ENCODE measurements around the gene MEGF10. TPM values are rescaled to one million over a fixed set of nuclear protein-coding genes. Genes with fewer than 3 reads are reported as not detected.
A peak's percentile ranks its signal among the peaks of the same experiment; 100 is the strongest.
"Not testable (repeated sequence)": the region's sequence is repeated elsewhere in the genome, so short reads cannot be mapped to it uniquely, and the experiment has no call there.

Gene MEGF10
- total RNA-seq, 2 donors from 2014 or later = 0.56 TPM; not detected in 1

GRCh38 chr5:127290946-127291693, 524 bp downstream of the MEGF10 start:
- no peak for ATAC-seq (replicated peaks in 1 of 2)
- peak overlapping the region; percentile 50 to 71 for H3K4me3 Mint-ChIP-seq
- peaks cover 0 to 3% of the 10 kb centered on the region in 2 donors for H3K36me3 Mint-ChIP-seq (ENCODE audit: insufficient read depth in 2 of 2)
- peaks cover 70% of the 10 kb centered on the region for H3K27me3 Mint-ChIP-seq (ENCODE audit: low read depth)
- peaks cover 0 to 4% of the 10 kb centered on the region in 2 donors for H3K9me3 Mint-ChIP-seq
- DNase-seq = no peak
- H3K4me1 Mint-ChIP-seq (ENCODE audit: low read depth) = peaks cover 12% of the 10 kb centered on the region
- H3K27ac Mint-ChIP-seq = no peak overlapping the region

DNA sequence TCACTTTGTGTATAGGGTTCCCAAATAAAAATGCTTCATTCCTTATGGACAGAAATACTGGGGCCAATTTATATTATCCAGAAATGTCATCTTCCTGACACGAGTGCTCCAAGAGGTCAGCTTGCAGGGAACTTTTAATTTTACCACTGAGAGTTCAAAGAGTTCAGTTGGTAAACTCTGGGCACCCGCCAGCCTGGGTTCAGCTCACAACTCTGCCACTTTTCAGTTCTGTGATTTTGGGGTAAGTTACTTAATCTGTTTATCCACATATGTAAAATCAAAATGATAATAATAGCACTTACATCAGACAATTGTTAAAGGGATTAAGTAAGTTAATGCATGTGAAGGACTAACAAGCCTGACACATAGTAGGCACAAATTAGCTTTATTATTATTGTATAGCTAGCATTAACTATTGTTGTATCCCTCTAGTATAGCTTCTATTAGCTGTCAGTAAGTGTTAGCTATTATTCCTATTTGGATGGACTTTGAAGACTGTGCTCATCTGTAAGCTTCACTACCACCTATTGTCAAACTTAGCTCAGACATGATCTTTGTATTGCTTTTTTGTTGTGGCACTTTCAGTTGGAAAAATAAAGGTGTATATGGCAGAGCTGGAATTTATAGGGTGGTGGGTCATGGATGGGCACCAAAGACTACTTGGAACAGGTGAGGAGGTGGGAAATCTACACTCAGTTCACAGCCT, 1.6 kb downstream of the MEGF10 start:
- DNase-seq (no peak), ATAC-seq (replicated peaks in 1 of 2) (no peak)
- Mint-ChIP-seq H3K27me3 (ENCODE audit: low read depth) (peaks cover 71% of the 10 kb centered on the region), H3K27ac (no peak overlapping the region), H3K9me3 (peaks cover 0 to 4% of the 10 kb centered on the region in 2 donors), H3K4me1 (ENCODE audit: low read depth) (peaks cover 12% of the 10 kb centered on the region), H3K4me3 (no peak overlapping the region), H3K36me3 (ENCODE audit: insufficient read depth in 2 of 2) (peaks cover 0 to 3% of the 10 kb centered on the region in 2 donors)

- H3K27ac Mint-ChIP-seq = no peak overlapping the region
- DNase-seq (no peak), ATAC-seq (replicated peaks in 1 of 2) (no peak)
- H3K36me3 Mint-ChIP-seq (ENCODE audit: insufficient read depth in 2 of 2) = peaks cover 0 to 3% of the 10 kb centered on the region in 2 donors
- H3K4me1 Mint-ChIP-seq (ENCODE audit: low read depth) = peaks cover 12% of the 10 kb centered on the region
- peaks cover 0 to 2% of the 10 kb centered on the region in 2 donors for H3K9me3 Mint-ChIP-seq
- no peak overlapping the region for H3K4me3 Mint-ChIP-seq
- H3K27me3 Mint-ChIP-seq (ENCODE audit: low read depth) = peaks cover 69% of the 10 kb centered on the region
Measured at GRCh38 chr5:127293373-127293772, 2.8 kb downstream of the MEGF10 start.

DNA sequence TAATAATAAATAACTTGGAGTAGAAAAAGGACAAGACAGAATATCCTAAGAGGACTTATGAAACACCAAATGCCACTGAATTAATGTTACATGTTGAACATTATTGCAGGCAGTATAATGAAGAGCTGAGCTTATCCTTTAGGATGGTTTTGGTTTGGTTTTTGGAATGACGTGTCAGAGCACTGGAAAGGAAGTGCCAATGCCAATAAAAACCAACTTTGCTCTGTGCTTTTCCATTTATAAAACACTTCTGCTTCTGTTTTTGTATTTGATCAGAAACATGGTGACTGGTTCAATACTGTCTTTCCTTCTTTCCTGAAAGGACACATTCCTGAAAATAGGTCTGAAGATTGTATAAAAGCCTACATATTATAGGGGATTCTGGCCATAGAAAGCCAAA, 4.2 kb downstream of the MEGF10 start:
- Mint-ChIP-seq H3K27me3 (ENCODE audit: low read depth) (peaks cover 62% of the 10 kb centered on the region), H3K36me3 (ENCODE audit: insufficient read depth in 2 of 2) (no peaks in the 10 kb centered on the region), H3K4me3 (no peak overlapping the region), H3K9me3 (no peaks in the 10 kb centered on the region), H3K4me1 (ENCODE audit: low read depth) (peaks cover 12% of the 10 kb centered on the region), H3K27ac (no peak overlapping the region)
- DNase-seq (no peak), ATAC-seq (replicated peaks in 1 of 2) (no peak)

- ATAC-seq (replicated peaks in 1 of 2) = no peak
- Mint-ChIP-seq H3K36me3 (ENCODE audit: insufficient read depth in 2 of 2) (no peaks in the 10 kb centered on the region), H3K9me3 (no peaks in the 10 kb centered on the region), H3K4me3 (no peak overlapping the region), H3K27ac (no peak overlapping the region), H3K4me1 (ENCODE audit: low read depth) (peaks cover 9% of the 10 kb centered on the region), H3K27me3 (ENCODE audit: low read depth) (peaks cover 58% of the 10 kb centered on the region)
- DNase-seq = no peak
Measured at GRCh38 chr5:127295454-127295853, 4.9 kb downstream of the MEGF10 start.

DNA sequence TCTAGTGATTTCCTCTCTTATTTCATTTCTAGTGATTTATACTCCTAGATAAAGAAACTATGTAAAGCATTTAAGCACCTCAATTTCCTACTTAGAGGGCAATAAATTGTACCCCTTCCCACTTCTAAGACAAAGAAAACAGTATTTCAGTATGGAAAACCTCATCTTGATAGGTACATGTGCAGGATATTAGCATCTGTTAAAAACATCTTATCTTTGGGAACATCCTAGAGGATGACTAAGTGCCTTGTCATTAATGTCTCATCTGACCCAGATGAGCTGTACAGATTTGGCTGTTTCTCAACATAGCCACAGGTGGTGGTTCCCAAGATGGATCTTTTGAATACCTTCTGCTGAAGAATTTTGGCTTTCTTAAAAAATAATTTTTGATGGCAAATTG, 5.7 kb downstream of the MEGF10 start:
- ATAC-seq (replicated peaks in 1 of 2) (no peak), DNase-seq (no peak)
- Mint-ChIP-seq H3K36me3 (ENCODE audit: insufficient read depth in 2 of 2) (no peaks in the 10 kb centered on the region), H3K27me3 (ENCODE audit: low read depth) (peaks cover 58% of the 10 kb centered on the region), H3K9me3 (no peaks in the 10 kb centered on the region), H3K4me1 (ENCODE audit: low read depth) (peaks cover 1% of the 10 kb centered on the region), H3K4me3 (no peak overlapping the region), H3K27ac (no peak overlapping the region)

GRCh38 chr5:127296894-127297293, 6.3 kb downstream of the MEGF10 start:
- not testable (repeated sequence) for DNase-seq; H3K4me1 Mint-ChIP-seq (ENCODE audit: low read depth); H3K9me3 Mint-ChIP-seq; H3K27ac Mint-ChIP-seq; H3K36me3 Mint-ChIP-seq (ENCODE audit: insufficient read depth in 2 of 2); ATAC-seq (replicated peaks in 1 of 2); H3K4me3 Mint-ChIP-seq
- H3K27me3 Mint-ChIP-seq (ENCODE audit: low read depth) = peaks cover 53% of the 10 kb centered on the region

DNA sequence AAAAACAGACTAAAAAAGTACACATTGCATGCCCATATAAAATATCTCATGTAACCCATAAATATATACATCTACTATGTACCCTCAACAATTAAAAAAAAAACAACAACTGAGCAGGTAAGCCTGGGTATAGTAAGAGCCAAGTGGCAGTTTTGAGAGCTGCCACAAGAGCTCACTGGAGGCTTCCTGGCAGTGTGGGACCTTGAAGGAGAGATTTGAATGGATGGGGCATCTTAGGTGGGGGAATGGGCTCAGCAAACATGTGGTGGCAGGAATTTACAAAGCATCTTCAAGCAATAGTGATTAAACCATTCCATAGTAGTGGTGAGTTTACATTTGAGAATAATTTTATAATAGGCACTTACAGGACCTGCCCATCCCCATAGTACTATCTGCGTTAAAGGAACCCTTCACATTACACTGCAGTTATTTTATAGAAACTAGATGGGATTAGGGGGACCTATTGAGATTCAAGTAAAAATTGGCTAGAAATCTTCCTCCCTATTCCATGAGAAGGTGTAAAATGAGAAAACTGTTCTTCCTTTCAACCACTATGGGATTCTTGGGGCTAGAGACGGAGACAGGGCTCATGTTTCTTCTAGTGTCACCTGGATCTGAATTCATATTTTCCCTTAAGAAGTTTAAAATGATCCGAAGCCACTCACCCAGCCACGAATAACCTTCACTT, 6.9 kb downstream of the MEGF10 start:
- no peaks in the 10 kb centered on the region for H3K36me3 Mint-ChIP-seq (ENCODE audit: insufficient read depth in 2 of 2)
- H3K27me3 Mint-ChIP-seq (ENCODE audit: low read depth) = peaks cover 50% of the 10 kb centered on the region
- no peaks in the 10 kb centered on the region for H3K4me1 Mint-ChIP-seq (ENCODE audit: low read depth)
- no peak overlapping the region for H3K27ac Mint-ChIP-seq
- no peaks in the 10 kb centered on the region for H3K9me3 Mint-ChIP-seq
- no peak overlapping the region for H3K4me3 Mint-ChIP-seq
- no peak for DNase-seq
- ATAC-seq (replicated peaks in 1 of 2) = no peak

DNA sequence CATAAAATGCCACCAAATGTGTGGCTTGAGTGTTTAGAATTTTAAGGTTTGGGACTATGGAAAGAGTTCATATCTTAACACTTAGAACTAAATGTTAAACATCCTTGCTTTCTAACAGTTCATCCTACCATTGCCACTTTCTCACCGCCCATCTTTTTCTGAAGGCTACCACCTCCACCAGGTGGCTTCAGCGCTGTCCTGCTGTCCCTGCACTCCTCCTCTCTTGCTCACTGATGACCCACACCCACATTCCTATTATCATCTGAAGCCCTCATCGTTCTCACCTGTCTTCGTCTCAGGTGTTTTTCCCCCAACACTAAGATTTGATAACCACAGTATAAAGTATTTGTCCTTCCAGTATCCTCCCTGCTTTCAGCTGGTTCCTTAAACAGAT, 7.4 kb downstream of the MEGF10 start:
- no peaks in the 10 kb centered on the region for H3K4me1 Mint-ChIP-seq (ENCODE audit: low read depth)
- H3K4me3 Mint-ChIP-seq = no peak overlapping the region
- H3K27ac Mint-ChIP-seq = no peak overlapping the region
- DNase-seq (no peak), ATAC-seq (replicated peaks in 1 of 2) (no peak)
- no peaks in the 10 kb centered on the region for H3K36me3 Mint-ChIP-seq (ENCODE audit: insufficient read depth in 2 of 2)
- H3K9me3 Mint-ChIP-seq = no peaks in the 10 kb centered on the region
- H3K27me3 Mint-ChIP-seq (ENCODE audit: low read depth) = peaks cover 54% of the 10 kb centered on the region

GRCh38 chr5:127298656-127299055, 8.1 kb downstream of the MEGF10 start:
- Mint-ChIP-seq H3K4me1 (ENCODE audit: low read depth) (no peaks in the 10 kb centered on the region), H3K4me3 (no peak overlapping the region), H3K36me3 (ENCODE audit: insufficient read depth in 2 of 2) (no peaks in the 10 kb centered on the region), H3K27ac (no peak overlapping the region), H3K9me3 (no peaks in the 10 kb centered on the region), H3K27me3 (ENCODE audit: low read depth) (peaks cover 48% of the 10 kb centered on the region)
- no peak for ATAC-seq (replicated peaks in 1 of 2)
- DNase-seq = no peak

DNA sequence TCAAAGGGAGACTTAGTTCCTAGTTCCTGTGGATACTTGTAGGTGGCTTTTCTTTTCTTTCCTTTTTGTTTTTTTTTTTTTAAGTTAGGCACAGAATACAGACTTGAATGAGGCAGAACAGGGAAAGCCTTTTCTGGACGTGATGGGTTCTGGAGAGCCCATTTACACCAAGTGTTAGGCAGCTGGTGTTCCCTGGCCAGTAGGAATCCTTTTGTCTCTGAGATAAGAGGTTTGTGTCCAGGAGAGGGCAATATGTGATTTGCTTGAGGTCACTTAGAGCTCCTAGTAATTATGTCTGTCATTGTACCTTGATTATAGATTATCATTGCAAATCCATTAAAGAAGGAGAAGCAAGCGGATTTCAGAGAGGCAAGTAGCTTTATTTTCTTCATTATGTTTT, 9.1 kb downstream of the MEGF10 start:
- no peak overlapping the region for H3K27ac Mint-ChIP-seq
- no peaks in the 10 kb centered on the region for H3K9me3 Mint-ChIP-seq
- ATAC-seq (replicated peaks in 1 of 2) (no peak), DNase-seq (no peak)
- no peaks in the 10 kb centered on the region for H3K4me1 Mint-ChIP-seq (ENCODE audit: low read depth)
- H3K4me3 Mint-ChIP-seq = no peak overlapping the region
- peaks cover 41% of the 10 kb centered on the region for H3K27me3 Mint-ChIP-seq (ENCODE audit: low read depth)
- H3K36me3 Mint-ChIP-seq (ENCODE audit: insufficient read depth in 2 of 2) = no peaks in the 10 kb centered on the region

DNA sequence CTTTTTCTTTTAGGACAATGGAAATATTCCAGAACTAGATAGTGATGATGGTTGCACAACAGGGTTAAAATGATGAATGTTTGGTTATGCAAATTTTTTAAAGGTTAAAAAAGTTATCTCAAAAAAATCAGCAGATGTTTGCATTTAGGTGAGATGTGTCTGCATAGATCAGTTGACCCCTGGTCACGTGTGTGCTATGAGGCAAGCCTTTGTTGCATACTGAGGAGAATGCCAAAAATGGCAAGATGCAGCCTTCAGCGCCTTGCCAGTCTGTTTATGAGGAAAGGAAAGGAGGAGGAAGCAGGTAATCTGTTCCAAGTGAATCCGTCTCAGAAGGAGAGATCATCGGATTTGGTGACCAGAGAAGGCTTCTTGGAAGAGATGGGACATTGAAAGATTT, 11.9 kb downstream of the MEGF10 start:
- H3K27me3 Mint-ChIP-seq (ENCODE audit: low read depth) = peaks cover 30% of the 10 kb centered on the region
- H3K36me3 Mint-ChIP-seq (ENCODE audit: insufficient read depth in 2 of 2) = no peaks in the 10 kb centered on the region
- no peak overlapping the region for H3K27ac Mint-ChIP-seq
- H3K4me1 Mint-ChIP-seq (ENCODE audit: low read depth) = no peaks in the 10 kb centered on the region
- ATAC-seq (replicated peaks in 1 of 2) (no peak), DNase-seq (no peak)
- H3K4me3 Mint-ChIP-seq = no peak overlapping the region
- H3K9me3 Mint-ChIP-seq = no peaks in the 10 kb centered on the region

DNA sequence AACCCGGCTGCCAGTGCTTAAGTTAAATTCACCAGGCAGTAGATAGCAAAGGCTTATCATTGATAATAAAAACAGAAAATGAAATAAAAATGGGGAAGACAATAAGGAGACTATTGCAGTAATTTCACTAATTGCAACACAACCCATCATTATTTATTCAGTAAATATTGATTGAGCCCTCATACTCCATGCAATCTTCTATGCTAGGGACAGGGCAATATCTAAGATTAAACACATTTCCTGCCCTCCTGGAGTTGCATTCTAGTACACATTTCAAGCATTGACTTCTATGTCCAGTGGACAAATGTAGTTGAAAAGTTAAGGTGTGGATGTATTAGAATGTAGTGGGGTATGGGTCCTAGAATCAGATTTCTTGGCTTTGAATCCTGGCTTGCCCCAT, 12.8 kb downstream of the MEGF10 start:
- Mint-ChIP-seq H3K27ac (no peak overlapping the region), H3K36me3 (ENCODE audit: insufficient read depth in 2 of 2) (no peaks in the 10 kb centered on the region), H3K9me3 (no peaks in the 10 kb centered on the region), H3K4me3 (no peak overlapping the region), H3K4me1 (ENCODE audit: low read depth) (no peaks in the 10 kb centered on the region), H3K27me3 (ENCODE audit: low read depth) (peaks cover 23% of the 10 kb centered on the region)
- ATAC-seq (replicated peaks in 1 of 2) (no peak), DNase-seq (no peak)
